Measurements from ENCODE around the gene PITPNC1. TPM values are rescaled to one million over a fixed set of nuclear protein-coding genes. Genes with fewer than 3 reads are reported as not detected.
A peak's percentile ranks its signal among the peaks of the same experiment; 100 is the strongest.

The PITPNC1 gene
- total and polyA plus RNA-seq, 2 of the 13 experiments (the other 11 are each of a cell fraction or from before 2014, with no cell fraction given): 4.1 to 5.7 TPM

DNA sequence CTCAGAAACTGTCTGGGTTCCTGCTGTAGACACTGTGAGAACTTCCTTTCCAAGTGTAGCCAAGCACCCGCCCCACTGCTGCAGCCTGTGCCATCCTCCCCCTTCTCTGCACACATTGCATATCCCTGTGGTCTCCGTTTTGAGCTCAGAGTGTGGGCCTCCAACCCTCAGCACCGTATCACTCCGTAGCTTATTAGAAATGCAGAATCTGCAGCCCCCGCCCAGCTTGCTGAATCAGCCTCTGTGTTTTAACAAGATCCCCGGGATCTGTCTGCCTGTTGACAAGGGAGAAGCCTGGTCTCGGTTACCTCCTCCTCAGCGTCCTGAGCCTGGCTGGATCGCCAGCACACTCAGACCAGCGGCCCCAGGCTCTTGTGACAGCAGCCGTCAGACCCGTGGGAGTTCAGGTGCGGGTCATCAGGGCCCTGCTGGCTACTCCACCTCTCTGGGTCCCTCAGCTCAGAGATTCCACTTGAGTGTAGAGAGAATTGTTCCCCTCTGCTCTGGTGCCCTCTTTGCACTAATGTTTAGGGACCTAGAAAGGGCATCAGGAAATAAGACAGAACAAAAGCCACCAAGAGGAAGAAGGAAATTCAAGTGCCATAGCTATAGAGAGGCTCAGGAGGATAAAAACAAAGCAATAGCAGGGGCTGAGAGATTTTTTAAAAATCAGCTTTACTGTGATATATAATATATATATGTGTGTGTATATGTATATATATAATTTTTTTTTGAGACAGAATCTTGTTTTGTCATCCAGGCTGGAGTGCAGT lies 92.3 kb downstream of the PITPNC1 start:
- H3K4me3 ChIP-seq (replicated peaks in 1 of 3; ENCODE audit: insufficient read depth in 1 of 3, low read depth in 2 of 3, low read length in 3 of 3): peak overlapping the region; percentile 9 to 34 (median 25); a peak in 5 of 6 replicates
- no peaks in the 10 kb centered on the region for H3K79me2 ChIP-seq (ENCODE audit: insufficient read depth, low read length)
- peak; percentile 93 for ATAC-seq
- H3K27ac ChIP-seq (ENCODE audit: extremely low read length, insufficient read depth, low read length): no peak overlapping the region
- H3K9me3 ChIP-seq (ENCODE audit: low read length): no peaks in the 10 kb centered on the region
- H3K27me3 ChIP-seq (ENCODE audit: control insufficient read depth in 1 of 2, insufficient read depth in 2 of 2, low read length in 2 of 2): no peaks in the 10 kb centered on the region
- DNase-seq (ENCODE audit: low spot score): peak; percentile 36
- 5% methylated on average over 13 of the region's 13 CpGs for WGBS (ENCODE audit: low lambda C conversion rate)
- intact Hi-C loops (cut with micrococcal nuclease; ENCODE audit: unreplicated experiment) (no loop called here), in situ Hi-C loops (cut with HindIII; ENCODE audit: extremely low pct_ligation_motif_present, low pct_unique_long_range_greater_than_20kb) (loop anchor here (5.0 kb wide), 1 partner anchor 92 kb away; the partner anchor contains the start of gene PITPNC1)
- POLR2A ChIA-PET: interaction anchor here (0.6 kb wide), 1 partner anchor 626 kb away, joined by 3 read pairs; no protein-coding TSS in a partner anchor
- H3K4me1 ChIP-seq (ENCODE audit: insufficient read depth, low read length): no peaks in the 10 kb centered on the region
- peak overlapping the region; percentile 57 for H3K4me2 ChIP-seq (ENCODE audit: low read depth, low read length)
- peak overlapping the region; percentile 49 for H2AFZ ChIP-seq (ENCODE audit: low read length)
- TF ChIP-seq FOSL2 (CRISPR knock-in tag; IDR thresholded peaks at IDR 0.05) (no peak), RARA (CRISPR knock-in tag; IDR thresholded peaks at IDR 0.05) (peak; percentile 49), HOXA7 (CRISPR knock-in tag; IDR thresholded peaks at IDR 0.05) (no peak), FOXA3 (CRISPR knock-in tag; IDR thresholded peaks at IDR 0.05) (peak; percentile 14; the same call in 1 of the 2 replicates), ZNF768 (CRISPR knock-in tag; IDR thresholded peaks at IDR 0.05) (peak; percentile 38; the same call in 1 of the 2 replicates), MTF1 (CRISPR knock-in tag; IDR thresholded peaks at IDR 0.05) (no peak), YY1 (IDR thresholded peaks at IDR 0.05; ENCODE audit: insufficient read depth, insufficient replicate concordance, low read depth, low read length) (no peak), SRF (IDR thresholded peaks at IDR 0.05; ENCODE audit: low read depth, low read length) (no peak), FOXK1 (CRISPR knock-in tag; IDR thresholded peaks at IDR 0.05; ENCODE audit: borderline replicate concordance, low read depth) (0 out of 2 replicates have a peak, but pooled peaks have one; percentile 21), HDAC2 (CRISPR knock-in tag; IDR thresholded peaks at IDR 0.05) (no peak)
- TF ChIP-seq, protein P1, sequence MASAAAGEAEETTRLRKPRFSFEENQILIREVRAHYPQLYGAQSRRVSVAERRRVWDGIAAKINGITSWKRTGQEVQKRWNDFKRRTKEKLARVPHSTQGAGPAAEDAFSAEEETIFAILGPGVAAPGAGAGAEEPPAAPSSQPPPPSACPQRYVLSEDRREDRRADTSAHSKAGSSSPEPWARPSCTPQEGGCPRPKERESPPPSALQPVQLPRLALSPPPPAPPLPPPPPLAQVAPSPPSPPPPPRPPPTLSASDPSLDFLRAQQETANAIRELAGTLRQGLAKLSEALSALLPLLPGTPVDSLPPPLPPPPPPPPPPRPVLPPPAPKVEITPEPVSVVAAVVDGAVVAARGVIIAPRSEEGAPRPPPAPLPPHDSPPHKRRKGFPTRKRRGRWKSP (CRISPR knock-in tag; IDR thresholded peaks at IDR 0.05): no peak
- TF ChIP-seq, protein P2, sequence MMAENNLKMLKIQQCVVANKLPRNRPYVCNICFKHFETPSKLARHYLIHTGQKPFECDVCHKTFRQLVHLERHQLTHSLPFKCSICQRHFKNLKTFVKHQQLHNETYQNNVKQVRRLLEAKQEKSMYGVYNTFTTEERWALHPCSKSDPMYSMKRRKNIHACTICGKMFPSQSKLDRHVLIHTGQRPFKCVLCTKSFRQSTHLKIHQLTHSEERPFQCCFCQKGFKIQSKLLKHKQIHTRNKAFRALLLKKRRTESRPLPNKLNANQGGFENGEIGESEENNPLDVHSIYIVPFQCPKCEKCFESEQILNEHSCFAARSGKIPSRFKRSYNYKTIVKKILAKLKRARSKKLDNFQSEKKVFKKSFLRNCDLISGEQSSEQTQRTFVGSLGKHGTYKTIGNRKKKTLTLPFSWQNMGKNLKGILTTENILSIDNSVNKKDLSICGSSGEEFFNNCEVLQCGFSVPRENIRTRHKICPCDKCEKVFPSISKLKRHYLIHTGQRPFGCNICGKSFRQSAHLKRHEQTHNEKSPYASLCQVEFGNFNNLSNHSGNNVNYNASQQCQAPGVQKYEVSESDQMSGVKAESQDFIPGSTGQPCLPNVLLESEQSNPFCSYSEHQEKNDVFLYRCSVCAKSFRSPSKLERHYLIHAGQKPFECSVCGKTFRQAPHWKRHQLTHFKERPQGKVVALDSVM (CRISPR knock-in tag; IDR thresholded peaks at IDR 0.05): peak; percentile 64
- TF ChIP-seq, protein P3, sequence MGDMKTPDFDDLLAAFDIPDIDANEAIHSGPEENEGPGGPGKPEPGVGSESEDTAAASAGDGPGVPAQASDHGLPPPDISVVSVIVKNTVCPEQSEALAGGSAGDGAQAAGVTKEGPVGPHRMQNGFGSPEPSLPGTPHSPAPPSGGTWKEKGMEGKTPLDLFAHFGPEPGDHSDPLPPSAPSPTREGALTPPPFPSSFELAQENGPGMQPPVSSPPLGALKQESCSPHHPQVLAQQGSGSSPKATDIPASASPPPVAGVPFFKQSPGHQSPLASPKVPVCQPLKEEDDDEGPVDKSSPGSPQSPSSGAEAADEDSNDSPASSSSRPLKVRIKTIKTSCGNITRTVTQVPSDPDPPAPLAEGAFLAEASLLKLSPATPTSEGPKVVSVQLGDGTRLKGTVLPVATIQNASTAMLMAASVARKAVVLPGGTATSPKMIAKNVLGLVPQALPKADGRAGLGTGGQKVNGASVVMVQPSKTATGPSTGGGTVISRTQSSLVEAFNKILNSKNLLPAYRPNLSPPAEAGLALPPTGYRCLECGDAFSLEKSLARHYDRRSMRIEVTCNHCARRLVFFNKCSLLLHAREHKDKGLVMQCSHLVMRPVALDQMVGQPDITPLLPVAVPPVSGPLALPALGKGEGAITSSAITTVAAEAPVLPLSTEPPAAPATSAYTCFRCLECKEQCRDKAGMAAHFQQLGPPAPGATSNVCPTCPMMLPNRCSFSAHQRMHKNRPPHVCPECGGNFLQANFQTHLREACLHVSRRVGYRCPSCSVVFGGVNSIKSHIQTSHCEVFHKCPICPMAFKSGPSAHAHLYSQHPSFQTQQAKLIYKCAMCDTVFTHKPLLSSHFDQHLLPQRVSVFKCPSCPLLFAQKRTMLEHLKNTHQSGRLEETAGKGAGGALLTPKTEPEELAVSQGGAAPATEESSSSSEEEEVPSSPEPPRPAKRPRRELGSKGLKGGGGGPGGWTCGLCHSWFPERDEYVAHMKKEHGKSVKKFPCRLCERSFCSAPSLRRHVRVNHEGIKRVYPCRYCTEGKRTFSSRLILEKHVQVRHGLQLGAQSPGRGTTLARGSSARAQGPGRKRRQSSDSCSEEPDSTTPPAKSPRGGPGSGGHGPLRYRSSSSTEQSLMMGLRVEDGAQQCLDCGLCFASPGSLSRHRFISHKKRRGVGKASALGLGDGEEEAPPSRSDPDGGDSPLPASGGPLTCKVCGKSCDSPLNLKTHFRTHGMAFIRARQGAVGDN (CRISPR knock-in tag; IDR thresholded peaks at IDR 0.05): peak; percentile 34; the same call in 1 of the 2 replicates
- FAIRE-seq: no peak
- no peak overlapping the region for H3K9ac ChIP-seq (ENCODE audit: insufficient read depth, low read depth, low read length)
- no peaks in the 10 kb centered on the region for H4K20me1 ChIP-seq (ENCODE audit: insufficient read depth, low read length)
- BruUV-seq (replicated peaks): no TSS peak
- CTCF ChIA-PET (ENCODE audit: low intra/inter-chr PET ratio, low total read pairs): no interaction called here
- H3K36me3 ChIP-seq (replicated peaks in 1 of 2; ENCODE audit: control insufficient read depth in 1 of 2, insufficient read depth in 2 of 2, low read length in 2 of 2): no peaks in the 10 kb centered on the region
